Astrocyte (in vitro differentiated cells and primary cell): ENCODE results near the gene ZDHHC8. TPM values are rescaled to one million over a fixed set of nuclear protein-coding genes. Genes with fewer than 3 reads are reported as not detected.

ENCODE experiments used
- DNase-seq: peaks from one replicate; pipeline ENCODE4 v3.0.0-alpha.2; 2010; ENCODE audit warnings: low read depth
- FAIRE-seq: peaks from 2 replicates; lab custom pipeline; 2011; peaks lifted over from hg19 to GRCh38; lab: Jason Lieb, UNC
- H2AFZ ChIP-seq: 2 replicates; pipeline ENCODE4 v1.6.0; 2012; ENCODE audit warnings: low read depth, low read length, inconsistent platforms
- H3K27ac ChIP-seq: 2 replicates; pipeline ENCODE4 v1.5.1; 2011; ENCODE audit warnings: low read depth, low read length, inconsistent platforms
- H3K27me3 ChIP-seq: 2 replicates; pipeline ENCODE4 v1.6.0; 2011; ENCODE audit warnings: low read length, inconsistent platforms; ENCODE audit not compliant: insufficient read depth
- H3K36me3 ChIP-seq: 2 replicates; pipeline ENCODE4 v1.5.1; 2011; ENCODE audit warnings: low read length, inconsistent platforms; ENCODE audit not compliant: insufficient read depth
- H3K4me1 ChIP-seq: 2 replicates; pipeline ENCODE4 v1.5.1; 2011; ENCODE audit warnings: low read length, inconsistent platforms; ENCODE audit not compliant: insufficient read depth
- H3K4me2 ChIP-seq: 2 replicates; pipeline ENCODE4 v1.6.0; 2012; ENCODE audit warnings: low read length, inconsistent platforms
- H3K4me3 ChIP-seq: 2 replicates; pipeline ENCODE4 v1.5.1; 2011; ENCODE audit warnings: low read depth, mild to moderate bottlenecking, low read length, inconsistent platforms; ENCODE audit not compliant: insufficient read depth
- H3K79me2 ChIP-seq: 2 replicates; pipeline ENCODE4 v1.6.0; 2012; ENCODE audit warnings: mild to moderate bottlenecking, low read length, inconsistent platforms; ENCODE audit not compliant: insufficient read depth
- H3K9ac ChIP-seq: 2 replicates; pipeline ENCODE4 v1.6.0; 2012; ENCODE audit warnings: mild to moderate bottlenecking, low read length, inconsistent platforms
- H3K9me3 ChIP-seq: 2 replicates; pipeline ENCODE4 v1.5.1; 2012; ENCODE audit warnings: low read depth, mild to moderate bottlenecking, low read length, inconsistent platforms; ENCODE audit not compliant: insufficient read depth
- H4K20me1 ChIP-seq: 2 replicates; pipeline ENCODE4 v1.6.0; 2012; ENCODE audit warnings: low read length, inconsistent platforms; ENCODE audit not compliant: insufficient read depth
- H3K27ac Mint-ChIP-seq: one replicate; pipeline ENCODE4 v1.8.0; 2021; ENCODE audit warnings: mild to moderate bottlenecking, mixed read lengths; ENCODE audit not compliant: unreplicated experiment
- H3K27me3 Mint-ChIP-seq: one replicate; pipeline ENCODE4 v1.8.0; 2021; ENCODE audit warnings: low read depth, mixed read lengths; ENCODE audit not compliant: unreplicated experiment
- H3K36me3 Mint-ChIP-seq: one replicate; pipeline ENCODE4 v1.8.0; 2021; ENCODE audit warnings: low read depth, mixed read lengths; ENCODE audit not compliant: unreplicated experiment
- H3K4me1 Mint-ChIP-seq: one replicate; pipeline ENCODE4 v1.8.0; 2021; ENCODE audit warnings: low read depth, mixed read lengths; ENCODE audit not compliant: unreplicated experiment
- H3K4me3 Mint-ChIP-seq: one replicate; pipeline ENCODE4 v1.8.0; 2021; ENCODE audit warnings: mild to moderate bottlenecking, moderate library complexity, mixed read lengths; ENCODE audit not compliant: unreplicated experiment
- H3K9me3 Mint-ChIP-seq: one replicate; pipeline ENCODE4 v1.8.0; 2021; ENCODE audit warnings: mild to moderate bottlenecking, mixed read lengths; ENCODE audit not compliant: unreplicated experiment
- CTCF ChIP-seq: IDR thresholded peaks from 2 replicates; pipeline ENCODE4 v1.5.1; 2011; ENCODE audit warnings: low read depth, mild to moderate bottlenecking, inconsistent platforms, low read length, moderate library complexity; ENCODE audit not compliant: insufficient read depth
- EZH2 ChIP-seq: IDR thresholded peaks from 2 replicates; pipeline ENCODE4 v1.6.1; 2012; ENCODE audit warnings: mild to moderate bottlenecking, low read length, inconsistent platforms; ENCODE audit not compliant: insufficient read depth
- total RNA-seq: library from RNA; stranded (reverse); gene quantifications from 2 replicates; pipeline ENCODE4 v1.2.1, GENCODE V29; 2021

ZDHHC8 gene
- total RNA-seq, 1 donor from 2014 or later, result 88.3 TPM

- Mint-ChIP-seq H3K36me3 (no peaks in the 10 kb centered on the region), H3K4me1 (no peaks in the 10 kb centered on the region), H3K27me3 (peaks cover 38% of the 10 kb centered on the region), H3K27ac (no peak overlapping the region), H3K9me3 (no peaks in the 10 kb centered on the region), H3K4me3 (no peak overlapping the region)
- FAIRE-seq (no peak), DNase-seq (no peak)
- TF ChIP-seq EZH2, result no peak
- no peak for TF ChIP-seq CTCF
- H3K9ac ChIP-seq, result no peak overlapping the region
- no peaks in the 10 kb centered on the region for H3K36me3 ChIP-seq
- no peaks in the 10 kb centered on the region for H3K27me3 ChIP-seq
- H4K20me1 ChIP-seq, result no peaks in the 10 kb centered on the region
- H3K4me3 ChIP-seq, result no peak overlapping the region
- no peaks in the 10 kb centered on the region for H3K79me2 ChIP-seq
- no peaks in the 10 kb centered on the region for H3K4me1 ChIP-seq
- H3K4me2 ChIP-seq, result no peak overlapping the region
- no peak overlapping the region for H2AFZ ChIP-seq
- no peak overlapping the region for H3K27ac ChIP-seq
- no peaks in the 10 kb centered on the region for H3K9me3 ChIP-seq
Measured at GRCh38 chr22:20187777-20188566, 56.4 kb downstream of the ZDHHC8 start.

- H3K27ac Mint-ChIP-seq, result no peak overlapping the region
- H3K36me3 ChIP-seq, result no peaks in the 10 kb centered on the region
- H3K36me3 Mint-ChIP-seq, result no peaks in the 10 kb centered on the region
- DNase-seq (no peak), FAIRE-seq (no peak)
- no peak for TF ChIP-seq CTCF
- no peak for TF ChIP-seq EZH2
- no peaks in the 10 kb centered on the region for H4K20me1 ChIP-seq
- H3K27ac ChIP-seq, result no peak overlapping the region
- H3K4me3 Mint-ChIP-seq, result no peak overlapping the region
- H3K27me3 Mint-ChIP-seq, result peaks cover 39% of the 10 kb centered on the region
- no peak overlapping the region for H2AFZ ChIP-seq
- H3K4me1 ChIP-seq, result no peaks in the 10 kb centered on the region
- no peaks in the 10 kb centered on the region for H3K9me3 Mint-ChIP-seq
- H3K4me2 ChIP-seq, result no peak overlapping the region
- H3K9me3 ChIP-seq, result no peaks in the 10 kb centered on the region
- no peaks in the 10 kb centered on the region for H3K4me1 Mint-ChIP-seq
- no peaks in the 10 kb centered on the region for H3K79me2 ChIP-seq
- no peaks in the 10 kb centered on the region for H3K27me3 ChIP-seq
- H3K4me3 ChIP-seq, result no peak overlapping the region
- no peak overlapping the region for H3K9ac ChIP-seq
Measured at GRCh38 chr22:20188567-20188877, 56.9 kb downstream of the ZDHHC8 start.

- Histone ChIP-seq H4K20me1 (no peaks in the 10 kb centered on the region), H3K9ac (no peak overlapping the region), H3K27ac (no peak overlapping the region), H2AFZ (no peak overlapping the region), H3K36me3 (no peaks in the 10 kb centered on the region), H3K4me1 (no peaks in the 10 kb centered on the region), H3K79me2 (no peaks in the 10 kb centered on the region), H3K9me3 (no peaks in the 10 kb centered on the region), H3K27me3 (no peaks in the 10 kb centered on the region), H3K4me3 (no peak overlapping the region), H3K4me2 (no peak overlapping the region)
- Mint-ChIP-seq H3K36me3 (no peaks in the 10 kb centered on the region), H3K27me3 (peaks cover 35% of the 10 kb centered on the region), H3K4me3 (no peak overlapping the region), H3K9me3 (no peaks in the 10 kb centered on the region), H3K27ac (no peak overlapping the region), H3K4me1 (no peaks in the 10 kb centered on the region)
- FAIRE-seq (no peak), DNase-seq (no peak)
- TF ChIP-seq CTCF (no peak), EZH2 (no peak)
Measured at GRCh38 chr22:20191000-20191515, 59.5 kb downstream of the ZDHHC8 start.
